ENCODE measurements around the gene NOX3.
A peak's percentile ranks its signal among the peaks of the same experiment; 100 is the strongest.

NOX3 gene

DNA sequence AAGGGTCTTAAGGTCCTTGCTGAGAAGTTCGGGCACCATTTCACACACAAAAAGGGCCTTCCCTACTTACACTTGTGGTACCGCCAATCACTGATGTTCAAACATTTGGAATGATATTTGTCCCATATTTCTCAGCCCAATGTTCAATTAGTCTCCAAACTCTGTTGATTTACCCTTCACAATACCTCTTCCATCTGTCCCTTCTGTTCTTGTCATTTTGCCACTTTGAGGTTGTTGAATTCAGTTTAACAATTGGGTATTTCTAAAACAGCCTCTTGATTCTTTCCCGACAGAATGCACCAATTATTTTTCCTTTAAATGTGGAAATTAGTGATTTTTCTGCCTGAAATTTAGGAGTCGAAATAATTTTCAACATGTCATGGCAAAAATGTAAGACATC, 46.2 kb downstream of the NOX3 start:
- Histone ChIP-seq H3K9me2 (replicated peaks; ENCODE audit: low read depth, low read length) (no peaks in the 10 kb centered on the region), H3K79me2 (ENCODE audit: insufficient read depth, low read length) (no peaks in the 10 kb centered on the region), H3K27me3 (ENCODE audit: insufficient read depth, low read length, poor library complexity, severe bottlenecking) (no peaks in the 10 kb centered on the region), H3K4me1 (ENCODE audit: insufficient read depth, low read length, poor library complexity, severe bottlenecking) (no peaks in the 10 kb centered on the region), H3K4me3 (ENCODE audit: low read length, poor library complexity, severe bottlenecking) (no peak overlapping the region), H3K9ac (ENCODE audit: low read depth, low read length, poor library complexity, severe bottlenecking) (no peak overlapping the region), H2AFZ (ENCODE audit: low read length) (no peak overlapping the region), H3F3A (ENCODE audit: low read depth) (no peaks in the 10 kb centered on the region), H3K36me3 (ENCODE audit: insufficient read depth, low read length) (no peaks in the 10 kb centered on the region), H4K20me1 (ENCODE audit: insufficient read depth, low read length, poor library complexity, severe bottlenecking) (no peaks in the 10 kb centered on the region), H3K9me3 (ENCODE audit: insufficient read depth, low read depth, low read length) (no peaks in the 10 kb centered on the region), H3K4me2 (ENCODE audit: low read depth, low read length, poor library complexity, severe bottlenecking) (no peak overlapping the region)
- no peak for TF ChIP-seq EZH2phosphoT487 (IDR thresholded peaks at IDR 0.05; ENCODE audit: borderline replicate concordance)

DNA sequence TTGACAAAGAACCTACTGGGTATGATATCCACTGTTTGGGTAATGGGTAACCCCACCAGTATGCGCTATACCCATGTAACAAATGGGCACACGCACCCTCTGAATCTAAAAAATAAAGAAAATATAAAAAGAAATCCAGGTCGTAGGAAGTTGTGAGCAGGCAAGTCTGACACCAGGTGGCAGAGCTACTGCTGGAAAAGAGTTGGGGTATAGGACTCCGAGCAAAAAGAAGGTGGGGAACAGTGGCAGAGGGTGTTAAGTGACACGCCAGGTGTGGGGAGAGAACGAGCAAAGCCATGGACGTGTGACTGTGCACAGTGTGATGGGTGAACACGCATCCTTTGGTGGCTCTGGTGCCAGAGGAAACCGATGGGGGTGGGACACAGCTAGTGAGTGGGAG, 46.7 kb downstream of the NOX3 start:
- H3K79me2 ChIP-seq (ENCODE audit: insufficient read depth, low read length) = no peaks in the 10 kb centered on the region
- H3K27me3 ChIP-seq (ENCODE audit: insufficient read depth, low read length, poor library complexity, severe bottlenecking) = no peaks in the 10 kb centered on the region
- H2AFZ ChIP-seq (ENCODE audit: low read length) = no peak overlapping the region
- no peak overlapping the region for H3K9ac ChIP-seq (ENCODE audit: low read depth, low read length, poor library complexity, severe bottlenecking)
- no peaks in the 10 kb centered on the region for H3K4me1 ChIP-seq (ENCODE audit: insufficient read depth, low read length, poor library complexity, severe bottlenecking)
- H3F3A ChIP-seq (ENCODE audit: low read depth) = no peaks in the 10 kb centered on the region
- TF ChIP-seq, protein P1, sequence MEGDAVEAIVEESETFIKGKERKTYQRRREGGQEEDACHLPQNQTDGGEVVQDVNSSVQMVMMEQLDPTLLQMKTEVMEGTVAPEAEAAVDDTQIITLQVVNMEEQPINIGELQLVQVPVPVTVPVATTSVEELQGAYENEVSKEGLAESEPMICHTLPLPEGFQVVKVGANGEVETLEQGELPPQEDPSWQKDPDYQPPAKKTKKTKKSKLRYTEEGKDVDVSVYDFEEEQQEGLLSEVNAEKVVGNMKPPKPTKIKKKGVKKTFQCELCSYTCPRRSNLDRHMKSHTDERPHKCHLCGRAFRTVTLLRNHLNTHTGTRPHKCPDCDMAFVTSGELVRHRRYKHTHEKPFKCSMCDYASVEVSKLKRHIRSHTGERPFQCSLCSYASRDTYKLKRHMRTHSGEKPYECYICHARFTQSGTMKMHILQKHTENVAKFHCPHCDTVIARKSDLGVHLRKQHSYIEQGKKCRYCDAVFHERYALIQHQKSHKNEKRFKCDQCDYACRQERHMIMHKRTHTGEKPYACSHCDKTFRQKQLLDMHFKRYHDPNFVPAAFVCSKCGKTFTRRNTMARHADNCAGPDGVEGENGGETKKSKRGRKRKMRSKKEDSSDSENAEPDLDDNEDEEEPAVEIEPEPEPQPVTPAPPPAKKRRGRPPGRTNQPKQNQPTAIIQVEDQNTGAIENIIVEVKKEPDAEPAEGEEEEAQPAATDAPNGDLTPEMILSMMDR (conservative IDR thresholded peaks at IDR 0.05; ENCODE audit: low read length) = no peak
- no peak for TF ChIP-seq EZH2phosphoT487 (IDR thresholded peaks at IDR 0.05; ENCODE audit: borderline replicate concordance)
- no peaks in the 10 kb centered on the region for H3K9me3 ChIP-seq (ENCODE audit: insufficient read depth, low read depth, low read length)
- H3K4me3 ChIP-seq (ENCODE audit: low read length, poor library complexity, severe bottlenecking) = no peak overlapping the region
- no peaks in the 10 kb centered on the region for H3K9me2 ChIP-seq (replicated peaks; ENCODE audit: low read depth, low read length)
- no peaks in the 10 kb centered on the region for H3K36me3 ChIP-seq (ENCODE audit: insufficient read depth, low read length)
- no peaks in the 10 kb centered on the region for H4K20me1 ChIP-seq (ENCODE audit: insufficient read depth, low read length, poor library complexity, severe bottlenecking)
- no peak overlapping the region for H3K4me2 ChIP-seq (ENCODE audit: low read depth, low read length, poor library complexity, severe bottlenecking)

DNA sequence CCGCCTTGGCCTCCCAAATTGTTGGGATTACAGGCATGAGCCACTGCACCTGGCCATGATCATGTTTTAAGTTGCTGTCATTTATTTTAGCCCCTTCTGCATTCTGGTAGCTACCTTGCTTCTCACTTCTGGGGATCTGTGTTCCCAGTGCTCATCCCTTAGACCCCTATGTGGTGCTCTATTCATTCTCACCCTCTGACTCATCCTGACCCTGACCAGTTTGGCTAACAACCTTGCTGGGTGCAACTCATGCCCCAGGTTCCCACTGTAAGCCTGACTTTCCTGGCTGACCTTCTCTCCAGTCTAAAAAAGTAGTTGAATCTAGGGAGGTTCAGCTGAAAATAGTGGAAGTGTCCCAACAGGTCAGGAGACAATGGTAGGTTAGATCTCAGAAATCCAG, 47.4 kb downstream of the NOX3 start:
- no peaks in the 10 kb centered on the region for H3K4me1 ChIP-seq (ENCODE audit: insufficient read depth, low read length, poor library complexity, severe bottlenecking)
- no peaks in the 10 kb centered on the region for H3K9me2 ChIP-seq (replicated peaks; ENCODE audit: low read depth, low read length)
- H3K9me3 ChIP-seq (ENCODE audit: insufficient read depth, low read depth, low read length) = no peaks in the 10 kb centered on the region
- no peak overlapping the region for H3K9ac ChIP-seq (ENCODE audit: low read depth, low read length, poor library complexity, severe bottlenecking)
- no peaks in the 10 kb centered on the region for H3K79me2 ChIP-seq (ENCODE audit: insufficient read depth, low read length)
- H3F3A ChIP-seq (ENCODE audit: low read depth) = no peaks in the 10 kb centered on the region
- no peak overlapping the region for H2AFZ ChIP-seq (ENCODE audit: low read length)
- no peak overlapping the region for H3K4me2 ChIP-seq (ENCODE audit: low read depth, low read length, poor library complexity, severe bottlenecking)
- H3K27me3 ChIP-seq (ENCODE audit: insufficient read depth, low read length, poor library complexity, severe bottlenecking) = no peaks in the 10 kb centered on the region
- TF ChIP-seq, protein P1 (conservative IDR thresholded peaks at IDR 0.05; ENCODE audit: low read length) = no peak
- no peak for TF ChIP-seq EZH2phosphoT487 (IDR thresholded peaks at IDR 0.05; ENCODE audit: borderline replicate concordance)
- H3K36me3 ChIP-seq (ENCODE audit: insufficient read depth, low read length) = no peaks in the 10 kb centered on the region
- H3K4me3 ChIP-seq (ENCODE audit: low read length, poor library complexity, severe bottlenecking) = no peak overlapping the region
- no peaks in the 10 kb centered on the region for H4K20me1 ChIP-seq (ENCODE audit: insufficient read depth, low read length, poor library complexity, severe bottlenecking)

DNA sequence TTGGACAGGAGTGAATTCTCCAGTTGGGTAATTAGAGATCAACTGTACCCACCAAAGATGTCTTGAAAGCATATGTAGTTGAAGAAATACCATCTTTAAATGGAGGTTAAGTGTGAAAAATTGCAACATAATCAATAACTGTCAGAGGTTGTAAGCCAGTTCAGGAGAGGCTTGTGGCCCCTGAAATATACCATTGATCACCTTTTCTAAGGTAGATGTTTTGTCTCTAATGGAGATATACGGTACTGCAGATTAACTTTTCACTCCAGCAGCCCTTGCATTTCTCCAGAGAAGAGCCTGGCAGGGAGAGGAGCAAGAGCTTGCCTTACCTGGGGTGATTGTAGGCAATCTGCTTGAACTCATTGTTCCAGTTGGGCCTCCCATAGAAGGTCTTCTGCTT, 48.8 kb downstream of the NOX3 start:
- H4K20me1 ChIP-seq (ENCODE audit: insufficient read depth, low read length, poor library complexity, severe bottlenecking) = no peaks in the 10 kb centered on the region
- no peaks in the 10 kb centered on the region for H3F3A ChIP-seq (ENCODE audit: low read depth)
- H3K9ac ChIP-seq (ENCODE audit: low read depth, low read length, poor library complexity, severe bottlenecking) = no peak overlapping the region
- H3K36me3 ChIP-seq (ENCODE audit: insufficient read depth, low read length) = no peaks in the 10 kb centered on the region
- H3K4me1 ChIP-seq (ENCODE audit: insufficient read depth, low read length, poor library complexity, severe bottlenecking) = no peaks in the 10 kb centered on the region
- no peak overlapping the region for H2AFZ ChIP-seq (ENCODE audit: low read length)
- no peaks in the 10 kb centered on the region for H3K9me3 ChIP-seq (ENCODE audit: insufficient read depth, low read depth, low read length)
- no peaks in the 10 kb centered on the region for H3K9me2 ChIP-seq (replicated peaks; ENCODE audit: low read depth, low read length)
- no peaks in the 10 kb centered on the region for H3K79me2 ChIP-seq (ENCODE audit: insufficient read depth, low read length)
- TF ChIP-seq, protein P1 (conservative IDR thresholded peaks at IDR 0.05; ENCODE audit: low read length) = peak; percentile 33; the same call in 1 of the 2 replicates
- no peak for TF ChIP-seq EZH2phosphoT487 (IDR thresholded peaks at IDR 0.05; ENCODE audit: borderline replicate concordance)
- H3K4me2 ChIP-seq (ENCODE audit: low read depth, low read length, poor library complexity, severe bottlenecking) = no peak overlapping the region
- H3K4me3 ChIP-seq (ENCODE audit: low read length, poor library complexity, severe bottlenecking) = no peak overlapping the region
- H3K27me3 ChIP-seq (ENCODE audit: insufficient read depth, low read length, poor library complexity, severe bottlenecking) = no peaks in the 10 kb centered on the region
